ENCODE measurements around the gene CBY1. TPM values are rescaled to one million over a fixed set of nuclear protein-coding genes. Genes with fewer than 3 reads are reported as not detected.

The CBY1 gene
- total RNA-seq, 4 donors from 2014 or later = 8.7 to 21.1 (median 13.1) TPM

GRCh38 chr22:38618682-38619081 lies 37.8 kb upstream of the CBY1 start:
- no peak for TF ChIP-seq CTCF (IDR thresholded peaks at IDR 0.05)
- no peak for TF ChIP-seq POLR2A (IDR thresholded peaks at IDR 0.05)
- intact Hi-C loops (cut with DNase I) = no loop called here
- 72 to 91% methylated on average over 2 of the region's 2 CpGs for WGBS, 2 donors
- no peaks in the 10 kb centered on the region for H3K27me3 ChIP-seq
- H3K9me3 ChIP-seq = peaks cover 0 to 7% (median 5%) of the 10 kb centered on the region in 3 donors
- H3K27ac ChIP-seq = no peak overlapping the region
- H3K36me3 ChIP-seq = no peaks in the 10 kb centered on the region
- H3K4me1 ChIP-seq = peaks cover 0 to 17% (median 0%) of the 10 kb centered on the region in 3 donors
- DNase-seq = no peak
- H3K4me3 ChIP-seq = no peak overlapping the region

- no peak for DNase-seq
- Histone ChIP-seq H3K27ac (no peak overlapping the region), H3K4me3 (no peak overlapping the region), H3K4me1 (no peaks in the 10 kb centered on the region), H3K9me3 (peaks cover 0 to 3% (median 0%) of the 10 kb centered on the region in 3 donors), H3K36me3 (no peaks in the 10 kb centered on the region), H3K27me3 (no peaks in the 10 kb centered on the region)
- intact Hi-C loops (cut with DNase I) = no loop called here
- 55 to 67% methylated on average over 4 of the region's 4 CpGs for WGBS, 2 donors
- TF ChIP-seq CTCF (IDR thresholded peaks at IDR 0.05) (no peak), POLR2A (IDR thresholded peaks at IDR 0.05) (no peak)
Measured at GRCh38 chr22:38623351-38623750, 33.1 kb upstream of the CBY1 start.

GRCh38 chr22:38628444-38628843 lies 28.0 kb upstream of the CBY1 start:
- H3K27ac ChIP-seq = no peak overlapping the region
- TF ChIP-seq CTCF (IDR thresholded peaks at IDR 0.05) = no peak
- no peak for TF ChIP-seq POLR2A (IDR thresholded peaks at IDR 0.05)
- WGBS, 2 donors = 90 to 92% methylated on average over 5 of the region's 5 CpGs
- H3K4me1 ChIP-seq = no peaks in the 10 kb centered on the region
- no peak overlapping the region for H3K4me3 ChIP-seq
- intact Hi-C loops (cut with DNase I) = no loop called here
- no peaks in the 10 kb centered on the region for H3K36me3 ChIP-seq
- H3K27me3 ChIP-seq = no peaks in the 10 kb centered on the region
- no peaks in the 10 kb centered on the region for H3K9me3 ChIP-seq
- no peak for DNase-seq

DNA sequence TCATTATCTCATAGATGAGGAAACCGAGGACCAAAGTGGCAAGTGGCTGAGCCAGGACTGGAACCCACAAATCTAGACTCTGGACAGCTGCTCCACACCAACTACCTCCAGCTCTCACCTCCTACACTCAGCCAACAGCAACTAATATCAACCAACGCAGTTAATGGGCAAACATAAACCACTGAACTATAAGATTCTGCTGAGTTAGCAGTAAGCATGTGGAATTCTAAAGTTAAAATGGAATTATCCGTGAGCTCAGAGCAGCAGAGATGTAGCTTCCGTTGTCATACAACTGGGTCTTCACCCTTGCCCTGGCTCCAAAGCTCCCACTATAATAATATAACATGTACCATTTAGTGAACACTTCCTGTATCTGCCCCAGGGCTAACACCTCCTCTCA lies 27.3 kb upstream of the CBY1 start:
- no peaks in the 10 kb centered on the region for H3K4me1 ChIP-seq
- no peaks in the 10 kb centered on the region for H3K27me3 ChIP-seq
- H3K4me3 ChIP-seq = no peak overlapping the region
- TF ChIP-seq POLR2A (IDR thresholded peaks at IDR 0.05) (no peak), CTCF (IDR thresholded peaks at IDR 0.05) (no peak)
- no peaks in the 10 kb centered on the region for H3K36me3 ChIP-seq
- H3K27ac ChIP-seq = no peak overlapping the region
- H3K9me3 ChIP-seq = no peaks in the 10 kb centered on the region
- intact Hi-C loops (cut with DNase I) = no loop called here
- no peak for DNase-seq
- 87 to 95% methylated on average over 4 of the region's 4 CpGs for WGBS, 2 donors

- no peak overlapping the region for H3K4me3 ChIP-seq
- no peak for TF ChIP-seq CTCF (IDR thresholded peaks at IDR 0.05)
- TF ChIP-seq POLR2A (IDR thresholded peaks at IDR 0.05) = no peak
- no peaks in the 10 kb centered on the region for H3K9me3 ChIP-seq
- DNase-seq = no peak
- H3K27ac ChIP-seq = no peak overlapping the region
- 75 to 76% methylated on average over 9 of the region's 9 CpGs for WGBS, 2 donors
- no peaks in the 10 kb centered on the region for H3K4me1 ChIP-seq
- H3K27me3 ChIP-seq = no peaks in the 10 kb centered on the region
- intact Hi-C loops (cut with DNase I) = no loop called here
- H3K36me3 ChIP-seq = no peaks in the 10 kb centered on the region
Measured at GRCh38 chr22:38631724-38632123, 24.7 kb upstream of the CBY1 start.

Measured in esophagus squamous epithelium (tissue), 5 donors.